Measurements from ENCODE around the gene ADORA2A. TPM values are rescaled to one million over a fixed set of nuclear protein-coding genes. Genes with fewer than 3 reads are reported as not detected.

Gene ADORA2A
- polyA plus RNA-seq, 1 donor (not counting 4 experiments of a cell fraction or from before 2014, with no cell fraction given): 0.20 TPM

- no peak overlapping the region for H3K4me2 ChIP-seq (ENCODE audit: control insufficient read depth, extremely low read depth, insufficient read depth, low read depth, low read length)
- H3K36me3 ChIP-seq (ENCODE audit: control insufficient read depth in 2 of 2, extremely low read depth in 1 of 2, insufficient read depth in 2 of 2, low read length in 2 of 2): peaks cover 0 to 11% of the 10 kb centered on the region in 2 experiments
- no peaks in the 10 kb centered on the region for H3K9me3 ChIP-seq (ENCODE audit: control insufficient read depth, low read depth, low read length)
- H4K20me1 ChIP-seq (ENCODE audit: control insufficient read depth, extremely low read depth, insufficient read depth, low read length): no peaks in the 10 kb centered on the region
- H3K4me3 ChIP-seq (ENCODE audit: control insufficient read depth in 2 of 3, extremely low read depth in 1 of 3, insufficient read depth in 2 of 3, low read depth in 1 of 3, low read length in 3 of 3): no peak overlapping the region
- no peak overlapping the region for H3K9ac ChIP-seq (ENCODE audit: control insufficient read depth, extremely low read depth, insufficient read depth, low read length)
- H3K79me2 ChIP-seq (ENCODE audit: control insufficient read depth, insufficient read depth, low read length): no peaks in the 10 kb centered on the region
- no peak for TF ChIP-seq EZH2 (IDR thresholded peaks at IDR 0.05; ENCODE audit: low read length)
- TF ChIP-seq, protein P1, sequence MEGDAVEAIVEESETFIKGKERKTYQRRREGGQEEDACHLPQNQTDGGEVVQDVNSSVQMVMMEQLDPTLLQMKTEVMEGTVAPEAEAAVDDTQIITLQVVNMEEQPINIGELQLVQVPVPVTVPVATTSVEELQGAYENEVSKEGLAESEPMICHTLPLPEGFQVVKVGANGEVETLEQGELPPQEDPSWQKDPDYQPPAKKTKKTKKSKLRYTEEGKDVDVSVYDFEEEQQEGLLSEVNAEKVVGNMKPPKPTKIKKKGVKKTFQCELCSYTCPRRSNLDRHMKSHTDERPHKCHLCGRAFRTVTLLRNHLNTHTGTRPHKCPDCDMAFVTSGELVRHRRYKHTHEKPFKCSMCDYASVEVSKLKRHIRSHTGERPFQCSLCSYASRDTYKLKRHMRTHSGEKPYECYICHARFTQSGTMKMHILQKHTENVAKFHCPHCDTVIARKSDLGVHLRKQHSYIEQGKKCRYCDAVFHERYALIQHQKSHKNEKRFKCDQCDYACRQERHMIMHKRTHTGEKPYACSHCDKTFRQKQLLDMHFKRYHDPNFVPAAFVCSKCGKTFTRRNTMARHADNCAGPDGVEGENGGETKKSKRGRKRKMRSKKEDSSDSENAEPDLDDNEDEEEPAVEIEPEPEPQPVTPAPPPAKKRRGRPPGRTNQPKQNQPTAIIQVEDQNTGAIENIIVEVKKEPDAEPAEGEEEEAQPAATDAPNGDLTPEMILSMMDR (optimal IDR thresholded peaks at IDR 0.05 in 1 of 3, IDR thresholded peaks at IDR 0.05 in 1 of 3, conservative IDR thresholded peaks at IDR 0.05 in 1 of 3; ENCODE audit: extremely low read depth in 1 of 3, insufficient read depth in 2 of 3, low read length in 3 of 3): no peak
- no peak for DNase-seq (ENCODE audit: low read depth, low spot score)
- dilution Hi-C loops (cut with MboI; ENCODE audit: extremely low pct_ligation_motif_present, low sequenced_read_pairs): no loop called here
- H3K27ac ChIP-seq (ENCODE audit: control insufficient read depth, insufficient read depth, low read length): no peak overlapping the region
- no peak overlapping the region for H2AFZ ChIP-seq (ENCODE audit: control insufficient read depth, low read length)
- no peaks in the 10 kb centered on the region for H3K9me1 ChIP-seq (ENCODE audit: control insufficient read depth, extremely low read depth, insufficient read depth, low read length)
- peaks cover 4% of the 10 kb centered on the region for H3K4me1 ChIP-seq (ENCODE audit: control insufficient read depth, extremely low read depth, insufficient read depth, low read length)
- FAIRE-seq: no peak
- H3K27me3 ChIP-seq (ENCODE audit: control insufficient read depth, extremely low read depth, insufficient read depth, low read length): no peaks in the 10 kb centered on the region
These were observed 13.5 kb upstream of the ADORA2A start for GRCh38 chr22:24413736-24414385.

- TF ChIP-seq, protein P1 (optimal IDR thresholded peaks at IDR 0.05 in 1 of 3, IDR thresholded peaks at IDR 0.05 in 1 of 3, conservative IDR thresholded peaks at IDR 0.05 in 1 of 3; ENCODE audit: extremely low read depth in 1 of 3, insufficient read depth in 2 of 3, low read length in 3 of 3): no peak
- no peak for TF ChIP-seq EZH2 (IDR thresholded peaks at IDR 0.05; ENCODE audit: low read length)
- Histone ChIP-seq H3K36me3 (ENCODE audit: control insufficient read depth in 2 of 2, extremely low read depth in 1 of 2, insufficient read depth in 2 of 2, low read length in 2 of 2) (peaks cover 0 to 11% of the 10 kb centered on the region in 2 experiments), H3K27me3 (ENCODE audit: control insufficient read depth, extremely low read depth, insufficient read depth, low read length) (no peaks in the 10 kb centered on the region), H3K4me1 (ENCODE audit: control insufficient read depth, extremely low read depth, insufficient read depth, low read length) (peaks cover 11% of the 10 kb centered on the region), H3K27ac (ENCODE audit: control insufficient read depth, insufficient read depth, low read length) (no peak overlapping the region), H3K9me1 (ENCODE audit: control insufficient read depth, extremely low read depth, insufficient read depth, low read length) (no peaks in the 10 kb centered on the region), H3K9ac (ENCODE audit: control insufficient read depth, extremely low read depth, insufficient read depth, low read length) (no peak overlapping the region), H3K4me3 (ENCODE audit: control insufficient read depth in 2 of 3, extremely low read depth in 1 of 3, insufficient read depth in 2 of 3, low read depth in 1 of 3, low read length in 3 of 3) (no peak overlapping the region), H3K79me2 (ENCODE audit: control insufficient read depth, insufficient read depth, low read length) (no peaks in the 10 kb centered on the region), H4K20me1 (ENCODE audit: control insufficient read depth, extremely low read depth, insufficient read depth, low read length) (no peaks in the 10 kb centered on the region), H3K9me3 (ENCODE audit: control insufficient read depth, low read depth, low read length) (no peaks in the 10 kb centered on the region), H3K4me2 (ENCODE audit: control insufficient read depth, extremely low read depth, insufficient read depth, low read depth, low read length) (no peak overlapping the region), H2AFZ (ENCODE audit: control insufficient read depth, low read length) (no peak overlapping the region)
- dilution Hi-C loops (cut with MboI; ENCODE audit: extremely low pct_ligation_motif_present, low sequenced_read_pairs): no loop called here
- FAIRE-seq (no peak), DNase-seq (ENCODE audit: low read depth, low spot score) (no peak)
These were observed 12.9 kb upstream of the ADORA2A start for GRCh38 chr22:24414523-24414922.
